Keratinocyte (primary cell): ENCODE results near the gene RGL1.

Source experiments
- EZH2 ChIP-seq: IDR thresholded peaks from one replicate; pipeline ENCODE4 v1.6.1; 2012; ENCODE audit warnings: inconsistent platforms, mild to moderate bottlenecking, low read length, moderate library complexity
- TF ChIP-seq, protein P1 (sequence below), 3 experiments: IDR thresholded peaks in 1 of 3; conservative IDR thresholded peaks in 1 of 3; optimal IDR thresholded peaks in 1 of 3; 2 replicates in 2 of 3; 3 replicates in 1 of 3; pipeline versions ENCODE3 to v1.5.1; 2011; ENCODE audit warnings: low read length in 3 of 3, mild to moderate bottlenecking in 3 of 3, moderate library complexity in 2 of 3, control low read depth in 1 of 3, inconsistent platforms in 1 of 3; ENCODE audit not compliant: insufficient read depth in 2 of 3; ENCODE audit errors: extremely low read depth in 1 of 3

DNA sequence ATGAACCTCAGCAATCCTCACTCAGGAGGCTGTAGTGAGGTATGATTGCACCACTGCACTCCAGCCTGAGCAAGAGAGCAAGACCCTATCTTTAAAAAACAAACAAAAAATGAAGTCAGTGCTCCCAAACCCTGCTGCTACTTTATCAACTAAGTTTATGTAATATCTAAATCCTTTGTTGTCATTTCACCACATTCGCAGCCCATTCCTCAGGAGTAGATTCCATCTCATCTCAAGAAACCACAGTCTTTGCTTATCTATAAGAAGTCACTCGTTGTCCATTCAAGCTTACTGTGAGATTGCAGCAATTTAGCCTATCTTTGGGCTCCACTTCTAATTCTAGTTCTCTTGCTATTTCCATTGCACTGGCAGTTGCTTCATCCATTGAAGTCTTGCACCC is 44.3 kb upstream of the RGL1 start:
- TF ChIP-seq, protein P1, sequence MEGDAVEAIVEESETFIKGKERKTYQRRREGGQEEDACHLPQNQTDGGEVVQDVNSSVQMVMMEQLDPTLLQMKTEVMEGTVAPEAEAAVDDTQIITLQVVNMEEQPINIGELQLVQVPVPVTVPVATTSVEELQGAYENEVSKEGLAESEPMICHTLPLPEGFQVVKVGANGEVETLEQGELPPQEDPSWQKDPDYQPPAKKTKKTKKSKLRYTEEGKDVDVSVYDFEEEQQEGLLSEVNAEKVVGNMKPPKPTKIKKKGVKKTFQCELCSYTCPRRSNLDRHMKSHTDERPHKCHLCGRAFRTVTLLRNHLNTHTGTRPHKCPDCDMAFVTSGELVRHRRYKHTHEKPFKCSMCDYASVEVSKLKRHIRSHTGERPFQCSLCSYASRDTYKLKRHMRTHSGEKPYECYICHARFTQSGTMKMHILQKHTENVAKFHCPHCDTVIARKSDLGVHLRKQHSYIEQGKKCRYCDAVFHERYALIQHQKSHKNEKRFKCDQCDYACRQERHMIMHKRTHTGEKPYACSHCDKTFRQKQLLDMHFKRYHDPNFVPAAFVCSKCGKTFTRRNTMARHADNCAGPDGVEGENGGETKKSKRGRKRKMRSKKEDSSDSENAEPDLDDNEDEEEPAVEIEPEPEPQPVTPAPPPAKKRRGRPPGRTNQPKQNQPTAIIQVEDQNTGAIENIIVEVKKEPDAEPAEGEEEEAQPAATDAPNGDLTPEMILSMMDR (optimal IDR thresholded peaks at IDR 0.05 in 1 of 3, IDR thresholded peaks at IDR 0.05 in 1 of 3, conservative IDR thresholded peaks at IDR 0.05 in 1 of 3; ENCODE audit: extremely low read depth in 1 of 3, insufficient read depth in 2 of 3, low read length in 3 of 3) = no peak
- TF ChIP-seq EZH2 = no peak
